ENCODE results near the gene EFNA1. TPM values are rescaled to one million over a fixed set of nuclear protein-coding genes. Genes with fewer than 3 reads are reported as not detected.

Gene EFNA1
- total RNA-seq, 1 experiment from 2014 or later, result 1.0 TPM

DNA sequence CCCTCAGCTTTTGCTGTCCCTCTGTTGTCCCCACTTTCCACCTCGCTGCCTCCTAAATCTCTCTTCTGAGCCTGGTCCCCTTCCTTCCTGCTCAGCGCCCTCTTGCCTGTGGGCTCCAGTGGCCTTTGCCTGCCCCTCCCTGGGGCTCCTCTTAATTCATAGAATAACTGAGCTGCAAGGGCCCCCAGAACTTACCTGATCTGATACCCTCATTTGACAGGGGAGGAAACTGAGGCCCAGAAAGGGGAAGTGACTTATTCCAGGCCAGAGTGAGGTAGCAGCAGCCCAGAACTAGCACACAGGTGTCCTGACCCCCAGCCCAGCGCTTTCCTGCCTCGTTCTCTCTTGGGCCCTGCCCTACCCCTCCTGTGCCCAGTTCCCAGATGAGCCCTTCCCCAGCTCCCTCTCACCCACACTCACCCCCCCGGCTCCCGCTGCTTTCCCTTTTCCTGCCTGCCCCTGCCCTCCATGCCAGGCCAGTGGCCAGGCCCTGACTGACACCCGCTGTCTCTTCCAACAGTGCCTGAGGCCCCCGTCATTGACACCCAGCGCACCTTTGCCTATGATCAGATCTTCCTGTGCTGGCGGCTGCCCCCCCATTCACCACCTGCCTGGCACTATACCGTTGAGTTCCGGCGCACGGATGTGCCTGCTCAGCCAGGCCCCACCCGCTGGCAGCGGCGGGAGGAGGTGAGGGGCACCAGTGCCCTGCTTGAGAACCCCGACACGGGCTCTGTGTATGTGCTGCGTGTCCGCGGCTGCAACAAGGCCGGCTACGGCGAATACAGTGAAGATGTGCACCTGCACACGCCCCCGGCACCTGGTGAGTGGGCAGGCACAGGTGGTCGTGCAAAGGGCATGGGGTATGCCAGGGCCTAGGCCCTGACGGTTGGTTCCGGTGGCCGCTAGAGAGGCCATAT is 51.7 kb downstream of the EFNA1 start:
- intact Hi-C loops (cut with micrococcal nuclease; ENCODE audit: unreplicated experiment), result loop anchor here (10.0 kb wide), 2 partner anchors 145 to 415 kb away; partner anchors contain the start of gene RUSC1

DNA sequence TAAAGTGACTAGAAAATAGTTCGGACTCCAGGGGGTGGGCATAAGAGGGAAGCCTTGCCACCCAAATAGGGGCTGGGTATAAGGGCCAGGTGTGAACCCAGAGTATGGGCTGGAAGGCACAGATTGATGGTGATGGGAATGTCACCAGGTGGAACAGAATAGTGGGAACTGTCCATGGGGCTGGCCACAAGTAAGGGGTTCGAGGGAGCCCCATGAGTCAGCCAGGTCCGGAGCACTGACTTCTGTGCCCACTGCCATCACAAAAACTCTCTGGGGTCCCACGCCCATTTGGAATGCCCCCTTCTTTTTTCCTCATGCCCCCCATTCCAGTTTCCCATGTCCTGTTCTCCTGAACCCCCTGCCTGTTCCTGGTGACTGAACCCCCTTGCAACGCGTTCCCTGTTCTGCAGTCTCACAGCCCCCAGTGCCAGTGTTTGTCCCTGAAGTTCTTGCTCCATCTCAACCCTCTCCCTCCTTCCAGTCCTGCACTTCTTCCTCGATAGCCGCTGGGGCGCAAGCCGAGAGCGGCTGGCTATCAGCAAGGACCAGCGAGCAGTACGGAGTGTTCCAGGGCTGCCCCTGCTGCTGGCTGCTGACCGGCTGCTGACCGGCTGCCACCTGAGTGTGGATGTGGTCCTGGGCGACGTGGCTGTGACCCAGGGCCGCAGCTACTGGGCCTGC is 53.8 kb downstream of the EFNA1 start:
- Histone ChIP-seq H3K4me1 (ENCODE audit: insufficient read depth, low read length, poor library complexity, severe bottlenecking) (no peaks in the 10 kb centered on the region), H3K9me3 (ENCODE audit: low read depth, low read length, poor library complexity, severe bottlenecking) (no peaks in the 10 kb centered on the region), H3K27me3 (replicated peaks; ENCODE audit: insufficient read depth, low read depth, low read length, poor library complexity) (no peaks in the 10 kb centered on the region), H3K27ac (ENCODE audit: low read depth, low read length, poor library complexity, severe bottlenecking) (no peak overlapping the region), H3K36me3 (ENCODE audit: insufficient read depth, low read length, poor library complexity, severe bottlenecking) (peaks cover 4% of the 10 kb centered on the region), H3K4me3 (ENCODE audit: low read depth, low read length, poor library complexity, severe bottlenecking) (no peak overlapping the region)
- POLR2A ChIA-PET (ENCODE audit: low non-redundant PET), result no interaction called here
- no peak for DNase-seq (ENCODE audit: low spot score)
- no TSS peak for BruUV-seq (replicated peaks)
- CTCF ChIA-PET, result no interaction called here
- intact Hi-C loops (cut with micrococcal nuclease; ENCODE audit: unreplicated experiment), result no loop called here
- no peak for TF ChIP-seq EZH2 (IDR thresholded peaks at IDR 0.05; ENCODE audit: borderline replicate concordance, low read depth, low read length, poor library complexity, severe bottlenecking)
- TF ChIP-seq, protein P1, sequence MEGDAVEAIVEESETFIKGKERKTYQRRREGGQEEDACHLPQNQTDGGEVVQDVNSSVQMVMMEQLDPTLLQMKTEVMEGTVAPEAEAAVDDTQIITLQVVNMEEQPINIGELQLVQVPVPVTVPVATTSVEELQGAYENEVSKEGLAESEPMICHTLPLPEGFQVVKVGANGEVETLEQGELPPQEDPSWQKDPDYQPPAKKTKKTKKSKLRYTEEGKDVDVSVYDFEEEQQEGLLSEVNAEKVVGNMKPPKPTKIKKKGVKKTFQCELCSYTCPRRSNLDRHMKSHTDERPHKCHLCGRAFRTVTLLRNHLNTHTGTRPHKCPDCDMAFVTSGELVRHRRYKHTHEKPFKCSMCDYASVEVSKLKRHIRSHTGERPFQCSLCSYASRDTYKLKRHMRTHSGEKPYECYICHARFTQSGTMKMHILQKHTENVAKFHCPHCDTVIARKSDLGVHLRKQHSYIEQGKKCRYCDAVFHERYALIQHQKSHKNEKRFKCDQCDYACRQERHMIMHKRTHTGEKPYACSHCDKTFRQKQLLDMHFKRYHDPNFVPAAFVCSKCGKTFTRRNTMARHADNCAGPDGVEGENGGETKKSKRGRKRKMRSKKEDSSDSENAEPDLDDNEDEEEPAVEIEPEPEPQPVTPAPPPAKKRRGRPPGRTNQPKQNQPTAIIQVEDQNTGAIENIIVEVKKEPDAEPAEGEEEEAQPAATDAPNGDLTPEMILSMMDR (conservative IDR thresholded peaks at IDR 0.05; ENCODE audit: low read depth, low read length), result no peak

More for the DNA sequence above, 51.7 kb downstream of the EFNA1 start:
- POLR2A ChIA-PET (ENCODE audit: low non-redundant PET), result no interaction called here
- BruUV-seq (replicated peaks), result no TSS peak
- H3K36me3 ChIP-seq (ENCODE audit: insufficient read depth, low read length, poor library complexity, severe bottlenecking), result peaks cover 4% of the 10 kb centered on the region
- CTCF ChIA-PET, result no interaction called here
- H3K9me3 ChIP-seq (ENCODE audit: low read depth, low read length, poor library complexity, severe bottlenecking), result no peaks in the 10 kb centered on the region
- H3K27me3 ChIP-seq (replicated peaks; ENCODE audit: insufficient read depth, low read depth, low read length, poor library complexity), result no peaks in the 10 kb centered on the region
- peaks cover 7% of the 10 kb centered on the region for H3K4me1 ChIP-seq (ENCODE audit: insufficient read depth, low read length, poor library complexity, severe bottlenecking)
- no peak for DNase-seq (ENCODE audit: low spot score)
- TF ChIP-seq, protein P1 (conservative IDR thresholded peaks at IDR 0.05; ENCODE audit: low read depth, low read length), result no peak
- TF ChIP-seq EZH2 (IDR thresholded peaks at IDR 0.05; ENCODE audit: borderline replicate concordance, low read depth, low read length, poor library complexity, severe bottlenecking), result no peak
- H3K27ac ChIP-seq (ENCODE audit: low read depth, low read length, poor library complexity, severe bottlenecking), result no peak overlapping the region
- no peak overlapping the region for H3K4me3 ChIP-seq (ENCODE audit: low read depth, low read length, poor library complexity, severe bottlenecking)

DNA sequence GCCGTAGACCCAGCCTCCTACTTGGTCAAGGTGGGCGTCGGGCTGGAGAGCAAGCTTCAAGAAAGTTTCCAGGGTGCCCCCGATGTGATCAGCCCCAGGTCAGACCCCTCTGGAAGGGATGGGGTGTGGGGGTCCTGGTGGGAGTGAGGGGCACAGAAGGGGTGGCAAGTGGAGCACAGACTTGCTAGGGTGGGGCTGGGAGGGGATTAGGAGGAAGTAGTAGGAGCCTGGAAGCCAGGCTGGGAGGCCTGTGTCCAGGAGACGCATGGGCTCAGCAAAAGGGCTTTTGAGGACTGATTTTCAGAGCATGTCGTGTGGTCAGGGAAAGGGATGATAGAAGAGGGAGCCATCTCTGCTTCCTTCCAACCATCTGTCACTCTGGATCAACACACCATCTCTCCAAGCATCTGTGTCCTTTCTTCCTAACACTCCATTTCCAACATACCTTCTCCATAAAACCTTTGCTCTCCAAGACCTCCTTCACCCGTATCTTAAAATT is 54.4 kb downstream of the EFNA1 start:
- Histone ChIP-seq H3K4me1 (ENCODE audit: insufficient read depth, low read length, poor library complexity, severe bottlenecking) (no peaks in the 10 kb centered on the region), H3K4me3 (ENCODE audit: low read depth, low read length, poor library complexity, severe bottlenecking) (no peak overlapping the region), H3K27ac (ENCODE audit: low read depth, low read length, poor library complexity, severe bottlenecking) (no peak overlapping the region), H3K27me3 (replicated peaks; ENCODE audit: insufficient read depth, low read depth, low read length, poor library complexity) (no peaks in the 10 kb centered on the region), H3K9me3 (ENCODE audit: low read depth, low read length, poor library complexity, severe bottlenecking) (no peaks in the 10 kb centered on the region), H3K36me3 (ENCODE audit: insufficient read depth, low read length, poor library complexity, severe bottlenecking) (peaks cover 4% of the 10 kb centered on the region)
- BruUV-seq (replicated peaks), result no TSS peak
- ChIA-PET POLR2A (ENCODE audit: low non-redundant PET) (no interaction called here), CTCF (no interaction called here)
- intact Hi-C loops (cut with micrococcal nuclease; ENCODE audit: unreplicated experiment), result no loop called here
- no peak for DNase-seq (ENCODE audit: low spot score)
- TF ChIP-seq EZH2 (IDR thresholded peaks at IDR 0.05; ENCODE audit: borderline replicate concordance, low read depth, low read length, poor library complexity, severe bottlenecking), result no peak
